GM12878 (cell line): ENCODE results near the gene CLMP. TPM values are rescaled to one million over a fixed set of nuclear protein-coding genes. Genes with fewer than 3 reads are reported as not detected.
A peak's percentile ranks its signal among the peaks of the same experiment; 100 is the strongest.

ENCODE experiments used
- ATF2 ChIP-seq: IDR thresholded peaks from 2 replicates; pipeline ENCODE4 v1.6.1; 2012; ENCODE audit warnings: low read length, inconsistent platforms
- ATF3 ChIP-seq: IDR thresholded peaks from 2 replicates; pipeline ENCODE4 v1.6.1; 2011; ENCODE audit warnings: low read depth, mild to moderate bottlenecking, low read length, moderate library complexity, borderline replicate concordance; ENCODE audit errors: extremely low read depth
- CHD4 ChIP-seq: fragments of 200-600 bp; sonication (generic); IDR thresholded peaks from 2 replicates; pipeline ENCODE4 v1.6.1; 2016; ENCODE audit warnings: mild to moderate bottlenecking
- CTCF ChIP-seq, 3 experiments: IDR thresholded peaks in 2 of 3; conservative IDR thresholded peaks in 1 of 3; 2 replicates each; pipeline ENCODE4 v1.5.1; 2011; ENCODE audit warnings: low read depth in 3 of 3, low read length in 3 of 3, mild to moderate bottlenecking in 3 of 3, control low read depth in 2 of 3, moderate library complexity in 2 of 3, inconsistent platforms in 1 of 3, mixed read lengths in 1 of 3; ENCODE audit not compliant: control insufficient read depth in 2 of 3, insufficient read depth in 1 of 3; ENCODE audit errors: extremely low read depth in 1 of 3
- EZH2 ChIP-seq: IDR thresholded peaks from 2 replicates; pipeline ENCODE4 v1.6.1; 2012; ENCODE audit warnings: low read depth, mild to moderate bottlenecking, control low read depth, inconsistent platforms, low read length, borderline replicate concordance; ENCODE audit not compliant: control insufficient read depth
- GATAD2B ChIP-seq: fragments of 450-650 bp; conservative IDR thresholded peaks from 2 replicates; pipeline ENCODE4 v1.6.1; 2017; ENCODE audit warnings: low read depth, mild to moderate bottlenecking, moderate library complexity
- HDAC6 ChIP-seq: fragments of 200-600 bp; sonication (generic); IDR thresholded peaks from one replicate; pipeline ENCODE4 v1.8.0; 2017; ENCODE audit warnings: antibody characterized with exemption; ENCODE audit not compliant: unreplicated experiment
- IKZF2 ChIP-seq, 2 experiments: fragments of 450-650 bp; IDR thresholded peaks; 2 replicates each; pipeline ENCODE4 v1.6.1; 2017; ENCODE audit warnings: mild to moderate bottlenecking in 2 of 2, moderate library complexity in 2 of 2
- LARP7 ChIP-seq: fragments of 450-650 bp; IDR thresholded peaks from 2 replicates; pipeline ENCODE4 v1.6.1; 2017; ENCODE audit warnings: mild to moderate bottlenecking
- MEF2A ChIP-seq: IDR thresholded peaks from 2 replicates; pipeline ENCODE4 v1.6.1; 2011; ENCODE audit warnings: low read depth, mild to moderate bottlenecking, low read length, moderate library complexity; ENCODE audit not compliant: insufficient read depth
- NFIC ChIP-seq: IDR thresholded peaks from 2 replicates; pipeline ENCODE4 v1.6.1; 2012; ENCODE audit warnings: low read depth, mild to moderate bottlenecking, inconsistent platforms, low read length, moderate library complexity
- NFYA ChIP-seq: IDR thresholded peaks from 2 replicates; pipeline ENCODE4 v1.6.1; 2011; ENCODE audit warnings: low read depth, mild to moderate bottlenecking, low read length, improper control_type of control experiment, borderline replicate concordance
- RBBP5 ChIP-seq: fragments of 200-600 bp; sonication (generic); conservative IDR thresholded peaks from 2 replicates; pipeline ENCODE4 v1.6.1; 2016
- SIX5 ChIP-seq: IDR thresholded peaks from 2 replicates; pipeline ENCODE4 v1.6.1; 2011; ENCODE audit warnings: mild to moderate bottlenecking, low read depth, low read length, moderate library complexity; ENCODE audit not compliant: severe bottlenecking
- SPI1 ChIP-seq: IDR thresholded peaks from 2 replicates; pipeline ENCODE4 v1.6.1; 2011; ENCODE audit warnings: low read depth, mild to moderate bottlenecking, low read length, moderate library complexity, borderline replicate concordance; ENCODE audit not compliant: insufficient read depth
- TCF3 ChIP-seq: IDR thresholded peaks from 2 replicates; pipeline ENCODE4 v1.6.1; 2012; ENCODE audit warnings: low read depth, mild to moderate bottlenecking, low read length, borderline replicate concordance; ENCODE audit not compliant: insufficient read depth
- USF1 ChIP-seq: IDR thresholded peaks from 2 replicates; pipeline ENCODE4 v1.6.1; 2011; ENCODE audit warnings: borderline replicate concordance, low read depth, mild to moderate bottlenecking, moderate library complexity, mixed read lengths, low read length; ENCODE audit not compliant: insufficient read depth; ENCODE audit errors: extremely low read length
- ZNF384 ChIP-seq: IDR thresholded peaks from 2 replicates; pipeline ENCODE4 v1.6.1; 2012; ENCODE audit warnings: low read depth, mild to moderate bottlenecking, low read length, improper control_type of control experiment, borderline replicate concordance
- polyA plus RNA-seq, 11 experiments: library from polyadenylated mRNA; depleted of rRNA in 4 of 11; unstranded in 6 of 11; stranded (reverse) in 5 of 11; fragments of >200 nt; fragmentation: Nextera tagmentation in 4 of 11; fragmentation: Illumina TruSeq in 1 of 11; extraction: Ambion mirVana in 4 of 11; extraction: Trizol in 1 of 11; gene quantifications; 1 replicate in 1 of 11; 2 replicates in 10 of 11; pipeline versions ENCODE4 v1.2.1 to v1.2.3, GENCODE V29; 2011 to 2016; ENCODE audit warnings: inconsistent platforms in 2 of 11, missing spikeins in 2 of 11, low read depth in 1 of 11
- total RNA-seq, 4 experiments: library from RNA; depleted of rRNA in 3 of 4; stranded (reverse); fragments of >200 nt in 3 of 4; fragmentation: Illumina TruSeq in 1 of 4; extraction: Trizol in 1 of 4; gene quantifications; 2 replicates each; pipeline versions ENCODE4 v1.2.1 to v1.2.3, GENCODE V29; 2013 to 2021

CLMP gene
- total and polyA plus RNA-seq, 10 of the 15 experiments (the other 5 are each of a cell fraction or from before 2014, with no cell fraction given) = 0.01 to 0.71 (median 0.20) TPM; not detected in 4

- TF ChIP-seq CTCF (IDR thresholded peaks at IDR 0.05 in 2 of 3, conservative IDR thresholded peaks at IDR 0.05 in 1 of 3; ENCODE audit: control insufficient read depth in 2 of 3, extremely low read depth in 1 of 3, insufficient read depth in 1 of 3, low read depth in 3 of 3, low read length in 3 of 3) = no peak
- TF ChIP-seq ATF3 = no peak; the same call in 1 of the 2 replicates
- TF ChIP-seq ATF2 = no peak; the same call in 1 of the 2 replicates
- TF ChIP-seq CHD4 = no peak
- no peak for TF ChIP-seq HDAC6
- TF ChIP-seq MEF2A = no peak
- 0 out of 2 replicates have a peak, but pooled peaks have one; percentile 30 for TF ChIP-seq NFIC
- TF ChIP-seq TCF3 = no peak
- TF ChIP-seq IKZF2 (IDR thresholded peaks at IDR 0.05) = peak in 1 of 2 experiments; percentile 20; a peak in 1 of 4 replicates
- no peak for TF ChIP-seq ZNF384
- TF ChIP-seq GATAD2B = peak; percentile 68; the same call in 1 of the 2 replicates
- no peak for TF ChIP-seq EZH2
- TF ChIP-seq NFYA = no peak
- no peak for TF ChIP-seq SPI1
- TF ChIP-seq LARP7 = peak; percentile 94
- no peak for TF ChIP-seq RBBP5
- TF ChIP-seq USF1 = no peak
- no peak for TF ChIP-seq SIX5
Measured at GRCh38 chr11:123062892-123063825, 131.9 kb downstream of the CLMP start (continued).
